ENCODE measurements around the gene PCDHB4.
A peak's percentile ranks its signal among the peaks of the same experiment; 100 is the strongest.
"Not testable (repeated sequence)": the region's sequence is repeated elsewhere in the genome, so short reads cannot be mapped to it uniquely, and the experiment has no call there.

PCDHB4 gene

DNA sequence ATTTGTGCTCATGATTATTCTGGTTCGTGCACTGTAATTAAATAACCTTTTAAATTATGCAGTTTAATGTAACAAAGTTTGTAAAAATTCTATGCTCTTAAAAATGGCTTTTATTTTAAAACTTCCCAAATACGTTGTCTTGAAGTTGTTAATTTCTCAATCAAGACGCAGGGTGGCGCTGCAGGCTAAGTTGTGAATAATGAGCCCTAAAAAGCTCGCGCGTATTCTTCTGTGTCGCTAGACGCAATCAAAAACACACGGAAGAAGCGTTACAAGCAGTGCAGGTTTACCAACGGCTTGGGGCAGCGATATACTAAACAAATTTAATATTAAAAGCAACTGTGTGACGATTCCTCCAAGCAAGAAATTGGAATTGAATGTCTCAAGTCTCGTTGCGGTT, at the start of gene PCDHB4:
Gene PCDHB4 (plus strand): TSS at position 256 of the 400 bp plus-strand sequence. CDS start 181 bp downstream, outside the sequence.
- DNase-seq, result no peak

DNA sequence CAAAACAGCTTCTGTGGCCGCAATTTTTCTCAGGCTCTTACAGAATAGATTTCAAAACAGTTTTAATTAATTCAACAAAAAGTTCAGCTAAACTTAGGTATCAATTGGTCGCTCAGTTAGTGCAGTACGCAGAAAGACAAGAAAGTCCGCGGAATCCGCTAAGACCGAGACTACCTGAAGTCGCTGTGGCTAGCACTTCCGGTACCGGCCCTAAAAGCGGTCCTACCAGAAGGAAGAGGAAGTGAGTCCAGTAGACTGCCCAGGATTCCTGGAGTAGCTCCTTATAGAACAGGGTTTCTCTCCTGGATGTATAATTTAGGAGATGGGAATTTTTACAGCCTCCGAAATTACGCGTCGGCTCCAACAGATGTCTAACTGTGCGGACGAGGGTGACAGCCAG, 43.8 kb upstream of the PCDHB4 start:
- DNase-seq, result no peak

DNA sequence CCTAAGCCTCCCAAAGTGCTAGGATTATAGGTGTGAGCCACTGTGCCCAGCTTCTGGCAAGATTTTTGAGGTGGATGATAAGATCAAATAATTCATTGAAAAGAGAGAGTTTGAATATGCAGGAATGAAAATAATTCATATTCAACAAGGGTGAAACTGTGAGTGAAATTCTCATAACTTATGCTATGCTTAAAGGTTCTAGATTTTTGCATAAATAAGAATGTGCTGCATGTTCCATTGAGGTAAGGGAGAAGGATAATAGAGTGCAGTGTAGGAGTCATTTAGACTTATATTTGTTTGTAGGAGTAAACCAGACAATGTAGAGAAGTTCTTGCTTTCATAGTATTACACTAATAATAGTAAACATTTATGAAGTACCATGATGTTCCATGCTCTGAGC, 39.4 kb upstream of the PCDHB4 start:
- DNase-seq, result no peak

- peak; percentile 59 for DNase-seq
Observed at GRCh38 chr5:141084487-141084989, 37.1 kb upstream of the PCDHB4 start.

DNA sequence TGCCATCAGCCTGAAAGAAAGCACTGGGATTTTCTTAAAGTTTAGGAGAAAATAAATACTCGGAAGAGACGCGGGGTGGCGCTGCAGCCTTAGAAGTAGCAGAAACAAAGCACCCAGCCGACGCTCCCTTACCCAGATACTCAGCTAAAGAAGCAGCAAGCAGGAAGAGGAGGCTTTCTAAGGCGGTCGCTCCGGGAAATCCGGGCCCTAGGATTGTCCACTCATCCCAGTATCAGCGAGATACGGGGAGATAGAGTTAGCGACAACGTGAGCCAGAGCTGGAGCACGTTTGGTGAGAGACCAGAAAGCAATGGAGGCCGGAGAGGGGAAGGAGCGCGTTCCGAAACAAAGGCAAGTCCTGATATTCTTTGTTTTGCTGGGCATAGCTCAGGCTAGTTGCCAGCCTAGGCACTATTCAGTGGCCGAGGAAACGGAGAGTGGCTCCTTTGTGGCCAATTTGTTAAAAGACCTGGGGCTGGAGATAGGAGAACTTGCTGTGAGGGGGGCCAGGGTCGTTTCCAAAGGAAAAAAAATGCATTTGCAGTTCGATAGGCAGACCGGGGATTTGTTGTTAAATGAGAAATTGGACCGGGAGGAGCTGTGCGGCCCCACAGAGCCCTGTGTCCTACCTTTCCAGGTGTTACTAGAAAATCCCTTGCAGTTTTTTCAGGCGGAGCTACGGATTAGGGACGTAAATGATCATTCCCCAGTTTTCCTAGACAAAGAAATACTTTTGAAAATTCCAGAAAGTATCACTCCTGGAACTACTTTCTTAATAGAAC, 26.9 kb upstream of the PCDHB4 start, which contains the start of gene PCDHB2:
Gene PCDHB2 (plus strand): TSS at position 135 of the 782 bp plus-strand sequence. CDS start 176 bp downstream, at position 311.
- DNase-seq, result no peak

DNA sequence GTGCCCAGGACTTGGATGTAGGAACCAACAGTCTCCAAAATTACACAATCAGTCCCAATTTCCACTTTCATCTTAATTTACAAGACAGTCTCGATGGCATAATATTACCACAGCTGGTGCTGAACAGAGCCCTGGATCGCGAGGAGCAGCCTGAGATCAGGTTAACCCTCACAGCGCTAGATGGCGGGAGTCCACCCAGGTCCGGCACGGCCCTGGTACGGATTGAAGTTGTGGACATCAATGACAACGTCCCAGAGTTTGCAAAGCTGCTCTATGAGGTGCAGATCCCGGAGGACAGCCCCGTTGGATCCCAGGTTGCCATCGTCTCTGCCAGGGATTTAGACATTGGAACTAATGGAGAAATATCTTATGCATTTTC, 26.4 kb upstream of the PCDHB4 start:
- DNase-seq, result no peak

DNA sequence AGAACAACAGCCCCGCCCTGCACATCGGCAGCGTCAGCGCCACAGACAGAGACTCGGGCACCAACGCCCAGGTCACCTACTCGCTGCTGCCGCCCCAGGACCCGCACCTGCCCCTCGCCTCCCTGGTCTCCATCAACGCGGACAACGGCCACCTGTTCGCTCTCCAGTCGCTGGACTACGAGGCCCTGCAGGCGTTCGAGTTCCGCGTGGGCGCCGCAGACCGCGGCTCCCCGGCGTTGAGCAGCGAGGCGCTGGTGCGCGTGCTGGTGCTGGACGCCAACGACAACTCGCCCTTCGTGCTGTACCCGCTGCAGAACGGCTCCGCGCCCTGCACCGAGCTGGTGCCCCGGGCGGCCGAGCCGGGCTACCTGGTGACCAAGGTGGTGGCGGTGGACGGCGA, 25.4 kb upstream of the PCDHB4 start:
- not testable (repeated sequence) for DNase-seq

- not testable (repeated sequence) for DNase-seq
Observed at GRCh38 chr5:141096586-141096985, 25.0 kb upstream of the PCDHB4 start.

DNA sequence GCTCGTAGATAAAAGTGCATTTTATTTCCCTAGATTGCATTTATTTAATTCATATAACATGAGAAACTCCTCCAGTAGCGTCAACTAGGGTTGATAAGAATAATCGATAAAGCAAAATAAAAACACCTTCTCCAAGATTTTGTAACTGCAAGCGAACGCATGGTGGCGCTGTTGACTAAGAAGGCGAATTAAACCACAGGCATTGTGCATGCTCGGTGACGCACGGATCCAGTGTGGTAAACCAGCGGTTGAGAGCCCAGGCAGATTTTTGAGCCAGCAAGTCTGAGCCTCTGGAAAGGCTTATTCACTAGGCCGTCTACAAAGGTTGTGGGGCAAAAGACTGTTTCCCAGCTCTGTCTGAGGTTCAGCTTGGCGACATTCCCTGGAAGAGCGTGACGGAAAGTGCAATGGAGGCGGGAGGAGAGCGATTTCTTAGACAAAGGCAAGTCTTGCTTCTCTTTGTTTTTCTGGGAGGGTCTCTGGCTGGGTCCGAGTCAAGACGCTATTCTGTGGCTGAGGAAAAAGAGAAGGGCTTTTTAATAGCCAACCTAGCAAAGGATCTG, 21.3 kb upstream of the PCDHB4 start, which contains the start of gene PCDHB3:
Gene PCDHB3 (plus strand): TSS at position 231 of the 563 bp plus-strand sequence. CDS start 177 bp downstream, at position 408.
- DNase-seq, result no peak

GRCh38 chr5:141101059-141101458, 20.6 kb upstream of the PCDHB4 start:
- DNase-seq, result no peak

DNA sequence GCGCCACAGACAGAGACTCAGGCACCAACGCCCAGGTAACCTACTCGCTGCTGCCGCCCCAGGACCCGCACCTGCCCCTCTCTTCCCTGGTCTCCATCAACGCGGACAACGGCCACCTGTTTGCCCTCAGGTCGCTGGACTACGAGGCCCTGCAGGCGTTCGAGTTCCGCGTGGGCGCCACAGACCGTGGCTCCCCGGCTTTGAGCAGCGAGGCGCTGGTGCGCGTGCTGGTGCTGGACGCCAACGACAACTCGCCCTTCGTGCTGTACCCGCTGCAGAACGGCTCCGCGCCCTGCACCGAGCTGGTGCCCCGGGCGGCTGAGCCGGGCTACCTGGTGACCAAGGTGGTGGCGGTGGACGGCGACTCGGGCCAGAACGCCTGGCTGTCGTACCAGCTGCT, 19.5 kb upstream of the PCDHB4 start:
- not testable (repeated sequence) for DNase-seq

DNA sequence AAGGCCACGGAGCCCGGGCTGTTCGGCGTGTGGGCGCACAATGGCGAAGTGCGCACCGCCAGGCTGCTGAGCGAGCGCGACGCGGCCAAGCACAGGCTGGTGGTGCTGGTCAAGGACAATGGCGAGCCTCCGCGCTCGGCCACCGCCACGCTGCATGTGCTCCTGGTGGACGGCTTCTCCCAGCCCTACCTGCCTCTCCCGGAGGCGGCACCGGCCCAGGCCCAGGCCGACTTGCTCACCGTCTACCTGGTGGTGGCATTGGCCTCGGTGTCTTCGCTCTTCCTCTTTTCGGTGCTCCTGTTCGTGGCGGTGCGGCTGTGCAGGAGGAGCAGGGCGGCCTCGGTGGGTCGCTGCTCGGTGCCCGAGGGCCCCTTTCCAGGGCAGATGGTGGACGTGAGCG, 19.1 kb upstream of the PCDHB4 start:
- not testable (repeated sequence) for DNase-seq

GRCh38 chr5:141105350-141105749, 16.3 kb upstream of the PCDHB4 start:
- no peak for DNase-seq

DNA sequence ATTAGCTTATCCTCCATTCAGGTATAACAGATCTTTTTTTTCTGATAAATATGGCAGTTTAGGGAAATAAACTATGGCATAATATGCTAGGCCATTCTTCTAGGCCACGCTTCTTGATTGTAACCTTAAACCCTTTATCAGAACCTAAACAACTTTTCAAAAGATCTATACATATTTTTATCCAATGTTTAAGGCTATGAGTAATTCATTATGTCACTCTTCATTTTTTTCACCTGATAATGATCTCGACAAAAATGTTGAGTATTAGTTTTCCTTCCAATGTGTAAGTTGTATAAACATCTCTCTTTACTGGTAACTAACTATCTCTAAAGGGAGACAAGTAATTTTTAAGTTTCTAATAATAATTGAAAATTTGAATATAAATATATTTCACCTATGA, 2.4 kb upstream of the PCDHB4 start:
- no peak for DNase-seq

GRCh38 chr5:141121985-141122384, 367 bp downstream of the PCDHB4 start:
- no peak for DNase-seq

- DNase-seq, result not testable (repeated sequence)
Observed at GRCh38 chr5:141123396-141124135, 1.9 kb downstream of the PCDHB4 start.

GRCh38 chr5:141127305-141127704, 5.7 kb downstream of the PCDHB4 start:
- no peak for DNase-seq

- no peak for DNase-seq
Observed at GRCh38 chr5:141135030-141135717, 13.6 kb downstream of the PCDHB4 start, which contains the start of gene PCDHB5. TSS of gene PCDHB5 (plus strand) at chr5:141135206. CDS start at chr5:141135435, 229 bp downstream.

DNA sequence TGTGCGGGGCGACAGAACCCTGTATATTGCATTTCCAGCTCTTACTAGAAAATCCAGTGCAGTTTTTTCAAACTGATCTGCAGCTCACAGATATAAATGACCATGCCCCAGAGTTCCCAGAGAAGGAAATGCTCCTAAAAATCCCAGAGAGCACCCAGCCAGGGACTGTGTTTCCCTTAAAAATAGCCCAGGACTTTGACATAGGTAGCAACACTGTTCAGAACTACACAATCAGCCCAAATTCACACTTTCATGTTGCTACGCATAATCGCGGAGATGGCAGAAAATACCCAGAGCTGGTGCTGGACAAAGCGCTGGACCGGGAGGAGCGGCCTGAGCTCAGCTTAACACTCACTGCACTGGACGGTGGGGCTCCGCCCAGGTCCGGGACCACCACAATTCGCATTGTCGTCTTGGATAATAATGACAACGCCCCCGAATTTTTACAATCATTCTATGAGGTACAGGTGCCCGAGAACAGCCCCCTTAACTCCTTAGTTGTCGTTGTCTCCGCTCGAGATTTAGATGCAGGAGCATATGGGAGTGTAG, 14.2 kb downstream of the PCDHB4 start:
- no peak for DNase-seq

DNA sequence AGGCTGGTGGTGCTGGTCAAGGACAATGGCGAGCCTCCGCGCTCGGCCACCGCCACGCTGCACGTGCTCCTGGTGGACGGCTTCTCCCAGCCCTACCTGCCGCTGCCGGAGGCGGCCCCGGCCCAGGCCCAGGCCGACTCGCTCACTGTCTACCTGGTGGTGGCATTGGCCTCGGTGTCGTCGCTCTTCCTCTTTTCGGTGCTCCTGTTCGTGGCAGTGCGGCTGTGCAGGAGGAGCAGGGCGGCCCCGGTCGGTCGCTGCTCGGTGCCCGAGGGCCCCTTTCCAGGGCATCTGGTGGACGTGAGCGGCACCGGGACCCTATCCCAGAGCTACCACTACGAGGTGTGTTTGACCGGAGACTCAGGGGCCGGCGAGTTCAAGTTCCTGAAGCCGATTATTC, 15.7 kb downstream of the PCDHB4 start:
- DNase-seq, result not testable (repeated sequence)

DNA sequence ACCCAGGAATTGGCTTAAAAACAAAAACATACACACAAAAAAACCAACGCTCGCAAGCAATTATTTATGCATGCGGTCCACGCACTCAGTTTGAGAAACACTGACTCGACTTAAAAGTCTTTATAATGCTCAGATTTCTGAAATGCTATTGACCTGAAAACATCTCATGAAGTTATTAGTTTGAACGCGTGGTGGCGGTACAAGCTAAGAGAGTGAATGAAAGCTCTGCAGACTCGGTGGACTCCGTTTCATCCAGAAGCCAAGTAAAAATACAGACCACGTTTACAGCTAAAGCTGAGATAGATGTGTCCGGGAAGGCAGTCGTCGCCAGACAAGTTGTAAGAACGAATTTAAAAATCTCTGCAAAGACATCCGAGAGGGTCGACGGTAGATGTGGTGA, 28.2 kb downstream of the PCDHB4 start, which contains the start of gene PCDHB6:
Gene PCDHB6 (plus strand): TSS at position 246 of the 400 bp plus-strand sequence. CDS start 201 bp downstream, outside the sequence.
- DNase-seq, result no peak

Measured in activated CD8-positive, alpha-beta memory T cell treated with anti-CD3 and anti-CD28 coated beads for 24 hours (primary cell).